ENCODE results near the gene CLSTN2. TPM values are rescaled to one million over a fixed set of nuclear protein-coding genes. Genes with fewer than 3 reads are reported as not detected.

The CLSTN2 gene
- total and polyA plus RNA-seq, 12 donors: 0.67 to 17.8 (median 5.3) TPM

GRCh38 chr3:140336465-140336864 lies 401.5 kb downstream of the CLSTN2 start:
- H3K4me1 ChIP-seq (replicated peaks in 1 of 2): no peaks in the 10 kb centered on the region
- 49 to 88% (median 69%) methylated on average over 3 of the region's 3 CpGs for WGBS, 4 donors

GRCh38 chr3:140338916-140339315 lies 403.9 kb downstream of the CLSTN2 start:
- intact Hi-C loops (cut with DNase I): no loop called here
- Histone ChIP-seq H3K27me3 (no peaks in the 10 kb centered on the region), H3K4me3 (no peak overlapping the region), H3K9me3 (replicated peaks in 1 of 3) (no peaks in the 10 kb centered on the region), H3K27ac (no peak overlapping the region), H3K4me1 (replicated peaks in 1 of 2) (no peaks in the 10 kb centered on the region), H3K36me3 (replicated peaks in 1 of 2) (no peaks in the 10 kb centered on the region)
- WGBS, 4 donors: 74 to 93% (median 88%) methylated on average over 3 to 6 of the region's 6 CpGs
- no peak for DNase-seq
- no peak for TF ChIP-seq POLR2A (IDR thresholded peaks at IDR 0.05)
- no peak for TF ChIP-seq CTCF (IDR thresholded peaks at IDR 0.05)

More at GRCh38 chr3:140336465-140336864, 401.5 kb downstream of the CLSTN2 start:
- Histone ChIP-seq H3K9me3 (replicated peaks in 1 of 3) (no peaks in the 10 kb centered on the region), H3K4me3 (no peak overlapping the region), H3K27me3 (no peaks in the 10 kb centered on the region), H3K27ac (no peak overlapping the region), H3K36me3 (replicated peaks in 1 of 2) (no peaks in the 10 kb centered on the region)
- no peak for DNase-seq
- TF ChIP-seq POLR2A (IDR thresholded peaks at IDR 0.05): no peak
- TF ChIP-seq CTCF (IDR thresholded peaks at IDR 0.05): no peak
- intact Hi-C loops (cut with DNase I): no loop called here

GRCh38 chr3:140341203-140341602 lies 406.2 kb downstream of the CLSTN2 start:
- Histone ChIP-seq H3K27ac (no peak overlapping the region), H3K4me3 (no peak overlapping the region), H3K4me1 (replicated peaks in 1 of 2) (no peaks in the 10 kb centered on the region), H3K9me3 (replicated peaks in 1 of 3) (no peaks in the 10 kb centered on the region), H3K27me3 (no peaks in the 10 kb centered on the region), H3K36me3 (replicated peaks in 1 of 2) (no peaks in the 10 kb centered on the region)
- intact Hi-C loops (cut with DNase I): no loop called here
- peak in 4 of 7 donors; percentile 17 to 38 (median 32) for DNase-seq
- TF ChIP-seq CTCF (IDR thresholded peaks at IDR 0.05) (no peak), POLR2A (IDR thresholded peaks at IDR 0.05) (no peak)
- 17 to 31% (median 27%) methylated on average over 5 of the region's 5 CpGs for WGBS, 4 donors

GRCh38 chr3:140341817-140342403 lies 406.9 kb downstream of the CLSTN2 start:
- intact Hi-C loops (cut with DNase I): no loop called here
- no peaks in the 10 kb centered on the region for H3K9me3 ChIP-seq (replicated peaks in 1 of 3)
- H3K36me3 ChIP-seq (replicated peaks in 1 of 2): no peaks in the 10 kb centered on the region
- no peak for TF ChIP-seq CTCF (IDR thresholded peaks at IDR 0.05)
- TF ChIP-seq POLR2A (IDR thresholded peaks at IDR 0.05): no peak
- no peak overlapping the region for H3K4me3 ChIP-seq
- no peaks in the 10 kb centered on the region for H3K27me3 ChIP-seq
- H3K27ac ChIP-seq: no peak overlapping the region
- WGBS, 4 donors: 92 to 93% (median 92%) methylated on average over 5 of the region's 5 CpGs
- no peak for DNase-seq
- peaks cover 0 to 5% of the 10 kb centered on the region in 2 donors for H3K4me1 ChIP-seq (replicated peaks in 1 of 2)
